IPS DF 4.7 (cell line): ENCODE results near the gene GARRE1.

Source experiments
- DNase-seq: peaks from one replicate; pipeline ENCODE4 v3.0.0-alpha.2; 2013; ENCODE audit warnings: low spot score; ENCODE audit errors: extremely low read depth

The GARRE1 gene

DNA sequence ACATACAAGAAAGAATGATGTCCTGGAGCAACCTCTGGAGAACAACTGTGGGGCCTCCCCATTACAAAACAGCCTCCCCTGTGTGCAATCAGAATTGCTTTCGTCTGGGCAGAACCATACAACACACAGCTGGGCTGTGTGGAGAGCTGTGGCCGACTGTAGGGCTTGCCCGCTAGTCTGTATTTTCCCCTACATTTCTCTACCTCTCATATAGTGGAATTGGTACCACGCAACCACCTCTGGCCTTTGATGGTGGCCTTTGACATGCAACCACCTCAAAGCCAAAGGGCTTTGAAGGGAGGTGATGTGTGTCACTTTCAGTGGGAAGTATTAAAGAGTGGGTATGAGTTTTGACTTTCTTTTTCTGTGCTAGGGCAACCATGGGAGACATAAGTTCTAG, 34.0 kb downstream of the GARRE1 start:
- no peak for DNase-seq

DNA sequence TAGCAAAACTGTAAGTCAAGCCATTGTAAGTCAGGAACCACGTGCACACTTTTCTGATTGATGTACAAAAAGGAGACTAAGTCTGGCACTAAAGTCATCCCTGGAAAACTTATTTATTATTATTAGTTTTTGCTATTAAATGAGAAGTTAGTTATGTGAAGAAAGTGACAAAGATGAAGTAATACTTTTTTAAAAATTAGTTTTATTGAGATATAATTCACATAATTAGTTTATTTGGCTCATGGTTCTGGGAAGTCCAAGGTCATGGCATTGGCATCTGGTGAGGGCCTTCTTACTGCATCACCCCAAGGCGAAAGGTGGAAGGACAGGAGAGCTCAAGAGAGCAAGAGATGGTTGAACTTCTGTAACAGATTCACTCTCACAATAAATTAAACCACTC, 36.9 kb downstream of the GARRE1 start:
- DNase-seq = no peak

DNA sequence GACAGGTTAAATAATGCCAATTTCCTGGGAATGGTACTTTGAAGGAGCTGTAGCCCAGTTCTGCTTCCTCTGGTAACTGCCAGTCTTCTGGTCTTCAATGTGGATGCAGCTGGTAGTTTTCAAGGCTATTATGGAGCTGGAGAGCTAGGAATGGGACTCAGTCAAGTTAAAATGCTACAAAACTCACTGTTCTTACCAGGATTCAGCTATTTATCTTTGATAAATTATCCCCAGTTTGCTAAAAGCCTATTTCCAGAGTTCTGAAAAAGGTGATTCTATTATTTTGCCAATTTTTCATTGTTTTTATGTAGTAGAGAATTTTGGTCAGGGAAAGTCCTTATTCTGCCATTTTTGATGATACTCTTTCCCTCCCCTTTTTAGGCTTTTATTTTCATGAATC, 40.7 kb downstream of the GARRE1 start:
- DNase-seq = no peak

DNA sequence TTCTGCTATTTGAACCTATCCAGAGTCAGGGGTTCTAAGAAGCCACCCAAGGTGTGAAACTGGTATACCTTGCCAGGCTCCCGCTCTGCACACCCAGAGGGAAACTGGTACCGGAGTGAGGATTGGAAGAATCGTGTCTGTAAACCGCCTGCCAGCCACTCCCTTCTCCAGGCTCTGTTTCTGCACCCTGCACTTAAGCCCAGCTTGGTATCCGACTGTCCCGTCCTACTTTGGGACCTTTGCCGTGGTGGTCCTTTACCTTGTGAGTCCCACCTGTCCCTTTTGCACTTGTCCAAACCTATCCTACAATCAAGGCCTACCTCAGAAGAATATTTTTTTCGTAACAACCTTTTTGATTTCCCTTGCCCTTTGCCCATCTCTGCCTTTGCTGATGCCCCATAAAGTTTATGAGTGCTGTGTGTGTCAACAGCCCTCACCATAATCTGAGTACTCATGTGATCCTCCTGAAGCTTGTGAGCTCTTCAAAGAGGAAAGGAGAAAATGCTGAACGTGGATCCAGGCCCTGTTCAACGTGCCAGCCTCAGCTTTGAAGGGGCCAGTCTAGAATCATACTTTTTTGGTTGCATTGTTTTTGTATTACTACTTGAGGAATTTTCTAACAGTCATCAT, 44.7 kb downstream of the GARRE1 start:
- DNase-seq = no peak

DNA sequence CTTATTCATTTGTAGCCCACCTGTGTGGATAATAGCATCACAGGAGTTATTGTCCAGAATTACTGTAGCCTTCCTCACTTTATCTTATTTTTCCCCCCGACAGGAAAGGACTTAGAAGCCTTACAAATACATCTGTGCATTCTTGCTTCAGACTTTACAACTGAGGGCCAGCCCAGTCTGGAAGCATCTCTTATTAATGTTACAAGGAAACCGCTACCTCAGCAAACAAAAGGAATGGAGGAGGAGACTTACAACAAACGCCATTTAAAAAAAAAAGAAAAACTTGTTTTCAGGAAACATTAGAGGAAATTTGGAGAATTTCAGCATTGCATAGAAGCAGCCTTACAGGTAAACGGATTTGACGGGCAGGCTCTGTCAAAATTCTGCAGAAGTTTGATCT, 45.2 kb downstream of the GARRE1 start:
- DNase-seq = no peak

DNA sequence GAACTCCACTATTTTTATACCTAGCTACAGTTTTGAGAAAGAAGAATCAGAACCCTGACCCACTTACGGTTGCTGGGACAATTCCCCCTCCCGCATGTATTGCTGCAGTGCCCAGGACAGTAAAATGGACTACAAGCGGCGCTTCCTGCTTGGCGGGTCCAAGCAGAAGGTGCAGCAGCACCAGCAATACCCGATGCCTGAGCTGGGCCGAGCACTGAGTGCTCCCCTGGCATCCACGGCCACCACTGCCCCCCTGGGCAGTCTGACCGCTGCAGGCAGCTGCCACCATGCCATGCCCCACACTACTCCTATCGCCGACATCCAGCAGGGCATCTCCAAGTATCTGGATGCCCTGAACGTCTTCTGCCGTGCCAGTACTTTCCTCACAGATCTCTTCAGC, 46.0 kb downstream of the GARRE1 start:
- no peak for DNase-seq

DNA sequence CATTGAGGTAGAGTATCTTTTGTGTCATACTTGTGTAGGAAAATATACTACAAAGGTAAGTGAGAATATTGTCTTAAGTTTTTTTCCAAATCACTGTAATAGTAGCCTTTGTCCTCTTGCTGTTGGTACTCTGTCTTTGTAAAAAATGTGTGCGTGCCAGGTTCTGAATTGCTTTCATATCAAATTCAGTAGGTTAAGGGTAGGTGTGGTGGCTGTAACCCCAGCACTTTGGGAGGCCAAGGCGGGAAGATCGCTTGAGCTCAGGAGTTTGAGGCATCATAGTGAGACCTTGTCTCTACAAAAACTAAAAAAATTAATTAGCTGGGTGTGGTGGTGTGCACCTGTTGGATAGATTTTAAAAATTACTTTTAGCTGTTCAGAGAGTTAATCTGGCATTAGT, 46.6 kb downstream of the GARRE1 start:
- DNase-seq = no peak
